KMS-11 (cell line): ENCODE measurements around the gene CNP.

Experiments used
- H2AFZ ChIP-seq: fragments of 200-600 bp; sonication (generic); 2 replicates; pipeline ENCODE4 v1.6.1; 2016; ENCODE audit warnings: antibody characterized with exemption, mixed run types, low read depth
- H3K27ac ChIP-seq: fragments of 200-600 bp; sonication (generic); 2 replicates; pipeline ENCODE4 v1.6.1; 2016; ENCODE audit warnings: mild to moderate bottlenecking, mixed run types
- H3K27me3 ChIP-seq: fragments of 200-600 bp; sonication (generic); 2 replicates; pipeline ENCODE4 v1.6.1; 2017; ENCODE audit warnings: mild to moderate bottlenecking, low read depth, mixed run types, moderate library complexity; ENCODE audit not compliant: insufficient read depth
- H3K36me3 ChIP-seq: fragments of 200-600 bp; sonication (generic); 2 replicates; pipeline ENCODE4 v1.6.1; 2017; ENCODE audit warnings: mild to moderate bottlenecking, mixed run types; ENCODE audit not compliant: insufficient read depth
- H3K4me1 ChIP-seq: fragments of 200-600 bp; sonication (generic); 2 replicates; pipeline ENCODE4 v1.6.1; 2016; ENCODE audit warnings: mild to moderate bottlenecking, low read depth, mixed run types; ENCODE audit not compliant: poor library complexity, severe bottlenecking
- H3K4me2 ChIP-seq: fragments of 200-600 bp; sonication (generic); 2 replicates; pipeline ENCODE4 v1.7.0; 2016; ENCODE audit warnings: mild to moderate bottlenecking, mixed run types
- H3K4me3 ChIP-seq: fragments of 200-600 bp; sonication (generic); IDR thresholded peaks from 2 replicates; pipeline ENCODE4 v1.6.1; 2017; ENCODE audit warnings: low read depth, low read length, mixed read lengths; ENCODE audit not compliant: insufficient read depth
- H3K79me2 ChIP-seq: fragments of 200-600 bp; sonication (generic); 2 replicates; pipeline ENCODE4 v1.6.1; 2016; ENCODE audit warnings: low read depth, mixed run types; ENCODE audit not compliant: insufficient read depth
- H3K9ac ChIP-seq: fragments of 200-600 bp; sonication (generic); 2 replicates; pipeline ENCODE4 v1.6.1; 2016; ENCODE audit warnings: mild to moderate bottlenecking, mixed run types
- H4K20me1 ChIP-seq: fragments of 200-600 bp; sonication (generic); 2 replicates; pipeline ENCODE4 v1.6.1; 2016; ENCODE audit warnings: mild to moderate bottlenecking, mixed run types; ENCODE audit not compliant: insufficient read depth
- CTCF ChIP-seq: fragments of 200-600 bp; sonication (generic); conservative IDR thresholded peaks from 2 replicates; pipeline ENCODE4 v1.6.1; 2017; ENCODE audit warnings: low read depth, mild to moderate bottlenecking, antibody characterized with exemption, low read length, moderate library complexity, mixed read lengths

CNP gene

DNA sequence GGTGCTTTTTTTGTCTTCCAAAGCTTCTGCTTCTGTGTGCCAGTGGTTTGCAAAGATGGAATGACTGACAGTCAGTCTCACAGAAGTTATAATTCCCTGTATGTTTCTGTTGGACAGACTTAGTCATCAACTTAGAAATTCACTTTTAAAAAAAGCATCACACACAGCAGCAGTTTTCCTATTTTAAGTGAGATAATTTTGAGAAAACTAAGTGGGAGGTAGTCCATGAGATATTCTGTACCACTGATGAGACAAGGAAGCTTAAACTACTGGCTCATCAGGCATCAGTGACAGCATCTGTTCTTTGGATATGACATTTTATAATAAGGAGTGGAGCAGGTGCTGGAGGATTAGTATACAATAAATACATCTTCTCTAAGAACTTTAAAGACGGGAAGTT, 20.0 kb downstream of the CNP start:
- H3K79me2 ChIP-seq: no peaks in the 10 kb centered on the region
- H3K4me3 ChIP-seq: no peak overlapping the region
- no peak overlapping the region for H2AFZ ChIP-seq
- H4K20me1 ChIP-seq: no peaks in the 10 kb centered on the region
- peaks cover 13% of the 10 kb centered on the region; the same call in 1 of the 2 replicates for H3K36me3 ChIP-seq
- no peak overlapping the region for H3K9ac ChIP-seq
- H3K27me3 ChIP-seq: no peaks in the 10 kb centered on the region
- peaks cover 9% of the 10 kb centered on the region for H3K4me1 ChIP-seq
- H3K4me2 ChIP-seq: no peak overlapping the region
- H3K27ac ChIP-seq: no peak overlapping the region
- no peak for TF ChIP-seq CTCF

DNA sequence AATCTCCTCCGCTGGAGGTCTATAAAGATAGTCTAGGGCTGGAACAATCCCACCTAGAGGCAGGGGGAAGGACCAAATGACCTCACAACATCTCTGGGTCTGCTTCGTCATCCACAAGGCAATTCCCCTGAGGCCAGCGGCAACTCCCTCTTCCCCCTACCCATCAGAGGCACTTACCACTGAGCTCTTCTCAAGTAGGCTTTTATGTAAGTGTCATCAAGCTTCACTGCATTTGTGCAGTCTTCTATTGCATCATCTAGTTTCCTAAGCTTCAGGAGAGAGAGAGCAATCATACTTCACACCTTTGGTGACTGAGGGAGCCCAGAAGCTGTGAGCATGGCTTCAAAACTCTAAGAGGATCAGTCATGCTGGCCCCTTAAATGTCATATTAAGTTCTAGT, 21.0 kb downstream of the CNP start:
- TF ChIP-seq CTCF: no peak
- Histone ChIP-seq H3K4me1 (peaks cover 9% of the 10 kb centered on the region), H2AFZ (no peak overlapping the region), H4K20me1 (no peaks in the 10 kb centered on the region), H3K4me2 (no peak overlapping the region), H3K27me3 (no peaks in the 10 kb centered on the region), H3K27ac (no peak overlapping the region), H3K9ac (no peak overlapping the region), H3K79me2 (no peaks in the 10 kb centered on the region), H3K4me3 (no peak overlapping the region), H3K36me3 (peaks cover 10% of the 10 kb centered on the region; the same call in 1 of the 2 replicates)

DNA sequence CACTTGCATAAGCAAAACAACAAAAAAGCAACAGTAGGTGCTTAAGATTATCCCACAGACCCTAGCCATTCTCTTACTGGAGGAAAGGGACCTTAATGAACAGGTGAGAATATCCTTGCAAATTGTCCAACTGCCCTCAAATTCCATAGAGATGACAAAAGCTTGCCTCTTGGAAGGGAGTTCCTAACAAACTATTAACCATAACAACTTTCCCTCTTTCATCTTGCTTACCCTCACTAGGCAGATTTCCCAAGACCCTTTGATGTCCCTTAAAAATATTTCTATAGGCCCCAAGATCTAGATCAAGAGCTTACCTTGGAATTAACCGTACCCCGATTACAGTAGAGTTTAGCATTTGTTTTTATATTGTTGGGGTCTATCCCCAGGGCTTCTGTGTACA, 21.8 kb downstream of the CNP start:
- Histone ChIP-seq H2AFZ (no peak overlapping the region), H3K27me3 (no peaks in the 10 kb centered on the region), H3K4me1 (peaks cover 9% of the 10 kb centered on the region), H3K36me3 (peaks cover 10% of the 10 kb centered on the region; the same call in 1 of the 2 replicates), H3K79me2 (no peaks in the 10 kb centered on the region), H3K4me2 (no peak overlapping the region), H4K20me1 (no peaks in the 10 kb centered on the region), H3K9ac (no peak overlapping the region), H3K27ac (no peak overlapping the region), H3K4me3 (no peak overlapping the region)
- TF ChIP-seq CTCF: no peak

DNA sequence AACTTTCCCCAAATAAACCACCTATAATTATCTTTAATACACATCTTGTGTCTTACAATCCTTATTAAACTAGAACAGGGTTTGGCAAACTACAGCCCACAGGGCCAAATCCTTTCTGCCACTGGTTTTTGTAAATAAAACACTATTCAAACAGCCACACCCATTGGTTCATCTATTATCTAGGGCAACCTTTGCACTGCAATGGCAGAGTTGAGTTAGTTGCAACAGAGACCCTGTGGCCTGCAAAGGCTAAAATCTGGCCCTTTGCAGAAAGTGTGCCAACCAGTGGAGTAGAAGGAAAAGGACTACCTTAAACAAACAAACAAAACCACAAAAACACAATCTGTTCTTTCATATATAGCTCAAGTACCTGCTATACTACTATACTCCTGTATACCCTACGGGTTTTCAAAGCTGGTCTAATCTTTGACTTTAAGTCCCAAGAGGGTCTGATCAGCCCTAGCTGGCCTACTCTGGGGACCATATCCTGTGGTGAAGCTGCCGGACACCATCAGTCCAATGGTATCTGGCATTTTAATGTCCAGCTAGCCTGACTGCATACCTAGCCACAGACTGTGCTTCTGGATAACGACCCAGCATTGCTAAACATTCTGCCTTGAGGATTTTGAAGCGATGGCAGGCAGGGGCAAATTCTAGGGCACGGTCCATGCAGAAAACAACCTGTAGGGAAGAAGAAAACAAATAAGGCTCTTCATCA, 23.3 kb downstream of the CNP start:
- Histone ChIP-seq H3K4me2 (no peak overlapping the region), H3K27ac (no peak overlapping the region), H3K27me3 (no peaks in the 10 kb centered on the region), H4K20me1 (no peaks in the 10 kb centered on the region), H2AFZ (no peak overlapping the region), H3K4me1 (peaks cover 9% of the 10 kb centered on the region), H3K36me3 (peaks cover 15% of the 10 kb centered on the region; the same call in 1 of the 2 replicates), H3K79me2 (no peaks in the 10 kb centered on the region), H3K9ac (no peak overlapping the region), H3K4me3 (no peak overlapping the region)
- TF ChIP-seq CTCF: no peak
